ENCODE data around the gene COL6A1.

GRCh38 chr21:46004168-46004861, 22.7 kb downstream of the COL6A1 start:
- TF ChIP-seq, protein P1, sequence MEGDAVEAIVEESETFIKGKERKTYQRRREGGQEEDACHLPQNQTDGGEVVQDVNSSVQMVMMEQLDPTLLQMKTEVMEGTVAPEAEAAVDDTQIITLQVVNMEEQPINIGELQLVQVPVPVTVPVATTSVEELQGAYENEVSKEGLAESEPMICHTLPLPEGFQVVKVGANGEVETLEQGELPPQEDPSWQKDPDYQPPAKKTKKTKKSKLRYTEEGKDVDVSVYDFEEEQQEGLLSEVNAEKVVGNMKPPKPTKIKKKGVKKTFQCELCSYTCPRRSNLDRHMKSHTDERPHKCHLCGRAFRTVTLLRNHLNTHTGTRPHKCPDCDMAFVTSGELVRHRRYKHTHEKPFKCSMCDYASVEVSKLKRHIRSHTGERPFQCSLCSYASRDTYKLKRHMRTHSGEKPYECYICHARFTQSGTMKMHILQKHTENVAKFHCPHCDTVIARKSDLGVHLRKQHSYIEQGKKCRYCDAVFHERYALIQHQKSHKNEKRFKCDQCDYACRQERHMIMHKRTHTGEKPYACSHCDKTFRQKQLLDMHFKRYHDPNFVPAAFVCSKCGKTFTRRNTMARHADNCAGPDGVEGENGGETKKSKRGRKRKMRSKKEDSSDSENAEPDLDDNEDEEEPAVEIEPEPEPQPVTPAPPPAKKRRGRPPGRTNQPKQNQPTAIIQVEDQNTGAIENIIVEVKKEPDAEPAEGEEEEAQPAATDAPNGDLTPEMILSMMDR (IDR thresholded peaks at IDR 0.05), result no peak
- no peak for TF ChIP-seq POLR2A (IDR thresholded peaks at IDR 0.05)
